DND-41 (cell line): ENCODE data around the gene UCHL3.

ENCODE experiments used
- ATAC-seq: fragments of 200-7000 bp; cut with Tn5 transposase; 3 replicates; pipeline ENCODE4 v1.9.1; 2021; ENCODE audit warnings: low read depth; ENCODE audit not compliant: insufficient read depth
- DNase-seq: peaks from one replicate; pipeline ENCODE4 v3.0.0-alpha.2; 2020
- H2AFZ ChIP-seq: 2 replicates; pipeline ENCODE4 v1.6.0; 2012; ENCODE audit warnings: low read depth, low read length
- H3K27ac ChIP-seq: 2 replicates; pipeline ENCODE4 v1.5.1; 2012; ENCODE audit warnings: low read length, inconsistent platforms
- H3K27me3 ChIP-seq: fragments of 200-600 bp; sonication (generic); 2 replicates; pipeline ENCODE4 v1.6.0; 2012; ENCODE audit warnings: low read length, mild to moderate bottlenecking, inconsistent platforms; ENCODE audit not compliant: insufficient read depth, poor library complexity
- H3K36me3 ChIP-seq: 2 replicates; pipeline ENCODE4 v1.5.1; 2012; ENCODE audit warnings: low read length, inconsistent platforms; ENCODE audit not compliant: insufficient read depth
- H3K4me1 ChIP-seq: 2 replicates; pipeline ENCODE4 v1.5.1; 2012; ENCODE audit warnings: mild to moderate bottlenecking, low read length; ENCODE audit not compliant: insufficient read depth
- H3K4me2 ChIP-seq: 2 replicates; pipeline ENCODE4 v1.6.0; 2012; ENCODE audit warnings: mild to moderate bottlenecking, moderate library complexity, low read length, inconsistent platforms; ENCODE audit not compliant: insufficient read depth
- H3K4me3 ChIP-seq, 2 experiments: fragments of 200-600 bp in 1 of 2; shearing (Covaris generic) in 1 of 2; 2 replicates each; pipeline ENCODE4 v1.5.1; 2012 to 2016; ENCODE audit warnings: inconsistent platforms in 2 of 2, low read length in 2 of 2, mild to moderate bottlenecking in 2 of 2, low read depth in 1 of 2, moderate library complexity in 1 of 2
- H3K79me2 ChIP-seq: 2 replicates; pipeline ENCODE4 v1.6.0; 2012; ENCODE audit warnings: low read length, inconsistent platforms; ENCODE audit not compliant: insufficient read depth
- H3K9ac ChIP-seq: 2 replicates; pipeline ENCODE4 v1.6.0; 2012; ENCODE audit warnings: low read depth, mild to moderate bottlenecking, inconsistent platforms, low read length, moderate library complexity
- H3K9me3 ChIP-seq: 2 replicates; pipeline ENCODE4 v1.5.1; 2012; ENCODE audit warnings: low read length, moderate library complexity, mild to moderate bottlenecking, inconsistent platforms; ENCODE audit not compliant: insufficient read depth, severe bottlenecking
- H4K20me1 ChIP-seq: 2 replicates; pipeline ENCODE4 v1.6.0; 2012; ENCODE audit warnings: low read length; ENCODE audit not compliant: insufficient read depth
- EZH2 ChIP-seq: IDR thresholded peaks from 3 replicates; pipeline ENCODE4 v1.6.1; 2012; ENCODE audit warnings: borderline replicate concordance, low read depth, mild to moderate bottlenecking, moderate library complexity, low read length, inconsistent platforms; ENCODE audit not compliant: severe bottlenecking
- TF ChIP-seq, protein P1 (sequence below): IDR thresholded peaks from 2 replicates; pipeline ENCODE4 v1.5.1; 2012; ENCODE audit warnings: borderline replicate concordance, low read length, moderate library complexity, mild to moderate bottlenecking; ENCODE audit not compliant: poor library complexity, severe bottlenecking; ENCODE audit errors: extremely low read depth

UCHL3 gene

DNA sequence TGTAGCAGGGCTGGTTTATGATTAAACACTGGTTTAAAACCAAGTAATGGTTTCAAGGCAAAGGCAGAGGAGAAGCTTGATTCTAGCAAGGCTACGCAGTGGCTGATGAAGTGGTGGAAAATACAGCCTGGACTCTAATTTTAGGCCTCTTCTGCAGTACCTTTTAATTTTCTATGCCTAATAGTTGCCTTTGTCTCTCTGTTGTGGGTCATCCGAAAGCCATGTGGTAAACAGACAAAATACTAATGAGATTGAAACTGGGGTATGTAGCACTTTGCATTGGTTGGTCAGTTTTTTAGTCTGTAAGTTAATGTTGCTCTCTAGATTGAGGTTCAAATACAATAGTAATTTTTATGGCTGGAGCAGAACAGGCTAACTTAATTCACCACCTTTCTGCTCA lies 89.9 kb downstream of the UCHL3 start:
- no peak for ATAC-seq
- Histone ChIP-seq H3K27me3 (no peaks in the 10 kb centered on the region), H3K4me3 (no peak overlapping the region), H2AFZ (no peak overlapping the region), H4K20me1 (no peaks in the 10 kb centered on the region), H3K4me1 (peaks cover 14% of the 10 kb centered on the region), H3K79me2 (no peaks in the 10 kb centered on the region), H3K9ac (no peak overlapping the region), H3K27ac (no peak overlapping the region), H3K4me2 (no peak overlapping the region), H3K36me3 (no peaks in the 10 kb centered on the region), H3K9me3 (no peaks in the 10 kb centered on the region)
- no peak for TF ChIP-seq EZH2
- TF ChIP-seq, protein P1, sequence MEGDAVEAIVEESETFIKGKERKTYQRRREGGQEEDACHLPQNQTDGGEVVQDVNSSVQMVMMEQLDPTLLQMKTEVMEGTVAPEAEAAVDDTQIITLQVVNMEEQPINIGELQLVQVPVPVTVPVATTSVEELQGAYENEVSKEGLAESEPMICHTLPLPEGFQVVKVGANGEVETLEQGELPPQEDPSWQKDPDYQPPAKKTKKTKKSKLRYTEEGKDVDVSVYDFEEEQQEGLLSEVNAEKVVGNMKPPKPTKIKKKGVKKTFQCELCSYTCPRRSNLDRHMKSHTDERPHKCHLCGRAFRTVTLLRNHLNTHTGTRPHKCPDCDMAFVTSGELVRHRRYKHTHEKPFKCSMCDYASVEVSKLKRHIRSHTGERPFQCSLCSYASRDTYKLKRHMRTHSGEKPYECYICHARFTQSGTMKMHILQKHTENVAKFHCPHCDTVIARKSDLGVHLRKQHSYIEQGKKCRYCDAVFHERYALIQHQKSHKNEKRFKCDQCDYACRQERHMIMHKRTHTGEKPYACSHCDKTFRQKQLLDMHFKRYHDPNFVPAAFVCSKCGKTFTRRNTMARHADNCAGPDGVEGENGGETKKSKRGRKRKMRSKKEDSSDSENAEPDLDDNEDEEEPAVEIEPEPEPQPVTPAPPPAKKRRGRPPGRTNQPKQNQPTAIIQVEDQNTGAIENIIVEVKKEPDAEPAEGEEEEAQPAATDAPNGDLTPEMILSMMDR = no peak
- no peak for DNase-seq

DNA sequence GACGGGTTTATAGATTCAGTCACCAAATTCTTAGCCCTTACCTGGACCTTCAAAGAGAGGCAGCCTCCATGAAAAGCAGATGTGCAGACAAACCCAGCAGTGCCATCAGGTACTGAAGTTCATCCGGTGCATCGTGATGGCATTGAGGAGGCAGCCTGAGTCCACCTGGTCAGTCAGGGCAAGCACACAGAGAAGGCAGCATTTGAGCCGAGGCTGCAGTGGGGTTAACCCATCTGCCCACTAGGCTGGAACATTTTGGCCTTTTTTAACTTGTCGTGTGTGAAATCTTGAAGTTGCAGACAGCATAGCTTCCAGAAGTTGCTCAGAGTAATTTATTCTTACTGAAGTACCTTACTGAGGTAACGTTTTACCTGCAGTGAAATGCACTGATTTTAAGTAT lies 91.4 kb downstream of the UCHL3 start:
- Histone ChIP-seq H2AFZ (no peak overlapping the region), H3K4me1 (peaks cover 14% of the 10 kb centered on the region), H4K20me1 (no peaks in the 10 kb centered on the region), H3K9me3 (no peaks in the 10 kb centered on the region), H3K36me3 (no peaks in the 10 kb centered on the region), H3K79me2 (no peaks in the 10 kb centered on the region), H3K27me3 (no peaks in the 10 kb centered on the region), H3K4me2 (no peak overlapping the region), H3K9ac (no peak overlapping the region), H3K4me3 (no peak overlapping the region), H3K27ac (no peak overlapping the region)
- DNase-seq (no peak), ATAC-seq (no peak)
- TF ChIP-seq, protein P1 = no peak
- TF ChIP-seq EZH2 = no peak

DNA sequence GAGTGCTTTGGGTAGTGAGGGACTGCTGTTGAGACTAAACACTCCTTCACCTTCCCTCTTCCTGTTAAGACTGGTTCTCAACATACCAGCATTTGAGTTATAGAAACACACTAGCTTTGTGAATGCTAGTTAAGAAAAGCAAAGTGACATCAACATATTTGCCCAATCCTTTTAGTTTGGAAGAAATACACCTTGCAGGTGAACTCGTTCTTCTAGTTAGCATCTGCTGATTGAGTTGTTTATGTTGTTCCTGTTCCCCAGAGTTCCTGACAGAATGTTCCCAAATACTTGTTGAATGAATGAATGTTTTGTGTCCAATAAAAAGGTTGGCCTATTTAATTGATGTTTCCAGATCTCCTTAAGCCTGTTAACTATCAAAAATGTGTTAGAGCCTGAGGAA lies 93.6 kb downstream of the UCHL3 start:
- ATAC-seq (no peak), DNase-seq (no peak)
- Histone ChIP-seq H3K4me3 (no peak overlapping the region), H3K9me3 (no peaks in the 10 kb centered on the region), H3K27me3 (no peaks in the 10 kb centered on the region), H3K79me2 (no peaks in the 10 kb centered on the region), H2AFZ (no peak overlapping the region), H3K27ac (no peak overlapping the region), H3K4me1 (no peaks in the 10 kb centered on the region), H4K20me1 (no peaks in the 10 kb centered on the region), H3K4me2 (no peak overlapping the region), H3K36me3 (no peaks in the 10 kb centered on the region), H3K9ac (no peak overlapping the region)
- TF ChIP-seq, protein P1 = no peak
- no peak for TF ChIP-seq EZH2

DNA sequence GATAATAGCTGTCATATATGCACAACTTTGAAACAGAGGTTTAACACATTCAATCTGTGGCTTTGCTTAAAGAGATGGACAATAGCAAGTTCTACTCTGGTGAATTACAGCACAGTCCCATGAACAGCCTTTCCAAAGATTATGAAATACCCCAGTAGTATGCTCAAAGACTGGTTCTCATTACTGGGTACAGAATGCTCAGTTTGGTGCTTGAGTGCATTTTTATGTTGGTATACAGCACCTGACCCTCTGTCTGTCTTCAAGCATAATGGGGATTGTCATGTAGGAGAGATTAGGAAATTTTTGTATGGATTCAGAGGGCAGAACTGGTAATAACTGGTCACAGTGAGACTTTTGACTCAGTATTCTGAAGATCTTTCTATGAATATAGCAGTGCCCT lies 94.1 kb downstream of the UCHL3 start:
- no peaks in the 10 kb centered on the region for H3K36me3 ChIP-seq
- H2AFZ ChIP-seq = no peak overlapping the region
- H3K4me1 ChIP-seq = no peaks in the 10 kb centered on the region
- no peaks in the 10 kb centered on the region for H3K27me3 ChIP-seq
- H3K9ac ChIP-seq = no peak overlapping the region
- no peaks in the 10 kb centered on the region for H4K20me1 ChIP-seq
- ATAC-seq (no peak), DNase-seq (no peak)
- no peak overlapping the region for H3K4me2 ChIP-seq
- no peaks in the 10 kb centered on the region for H3K79me2 ChIP-seq
- H3K27ac ChIP-seq = no peak overlapping the region
- H3K4me3 ChIP-seq = no peak overlapping the region
- TF ChIP-seq EZH2 = no peak
- TF ChIP-seq, protein P1 = no peak
- H3K9me3 ChIP-seq = no peaks in the 10 kb centered on the region
